ENCODE measurements around the gene VIPR2.
"Not testable (repeated sequence)": the region's sequence is repeated elsewhere in the genome, so short reads cannot be mapped to it uniquely, and the experiment has no call there.

Gene VIPR2

GRCh38 chr7:159108491-159108890 lies 36.2 kb downstream of the VIPR2 start:
- H3K4me1 ChIP-seq (ENCODE audit: control insufficient read depth, insufficient read depth, low read length) = peaks cover 4% of the 10 kb centered on the region
- H3K9me3 ChIP-seq (ENCODE audit: control insufficient read depth, low read length) = no peaks in the 10 kb centered on the region
- H3K9ac ChIP-seq (ENCODE audit: low read length) = no peak overlapping the region
- H3K27me3 ChIP-seq (replicated peaks; ENCODE audit: control insufficient read depth, insufficient read depth, low read length) = peaks cover 13% of the 10 kb centered on the region
- no peak for DNase-seq (ENCODE audit: low read depth)
- H3K4me3 ChIP-seq (ENCODE audit: low read length) = no peak overlapping the region
- no peaks in the 10 kb centered on the region for H3K36me3 ChIP-seq (ENCODE audit: control insufficient read depth, insufficient read depth, low read length, severe bottlenecking)

- Histone ChIP-seq H3K9me3 (ENCODE audit: control insufficient read depth, low read length) (no peaks in the 10 kb centered on the region), H3K36me3 (ENCODE audit: control insufficient read depth, insufficient read depth, low read length, severe bottlenecking) (no peaks in the 10 kb centered on the region), H3K4me3 (ENCODE audit: low read length) (no peak overlapping the region), H3K27me3 (replicated peaks; ENCODE audit: control insufficient read depth, insufficient read depth, low read length) (peaks cover 8% of the 10 kb centered on the region), H3K9ac (ENCODE audit: low read length) (no peak overlapping the region), H3K4me1 (ENCODE audit: control insufficient read depth, insufficient read depth, low read length) (peaks cover 4% of the 10 kb centered on the region)
- no peak for DNase-seq (ENCODE audit: low read depth)
These were observed 37.3 kb downstream of the VIPR2 start for GRCh38 chr7:159107161-159107892.

- Histone ChIP-seq H3K36me3 (ENCODE audit: control insufficient read depth, insufficient read depth, low read length, severe bottlenecking) (no peaks in the 10 kb centered on the region), H3K4me1 (ENCODE audit: control insufficient read depth, insufficient read depth, low read length) (peaks cover 4% of the 10 kb centered on the region), H3K9me3 (ENCODE audit: control insufficient read depth, low read length) (no peaks in the 10 kb centered on the region), H3K27me3 (replicated peaks; ENCODE audit: control insufficient read depth, insufficient read depth, low read length) (peaks cover 3% of the 10 kb centered on the region), H3K4me3 (ENCODE audit: low read length) (no peak overlapping the region), H3K9ac (ENCODE audit: low read length) (no peak overlapping the region)
- no peak for DNase-seq (ENCODE audit: low read depth)
These were observed 38.5 kb downstream of the VIPR2 start for GRCh38 chr7:159105832-159106811.

- H3K36me3 ChIP-seq (ENCODE audit: control insufficient read depth, insufficient read depth, low read length, severe bottlenecking) = no peaks in the 10 kb centered on the region
- no peaks in the 10 kb centered on the region for H3K9me3 ChIP-seq (ENCODE audit: control insufficient read depth, low read length)
- peaks cover 4% of the 10 kb centered on the region for H3K4me1 ChIP-seq (ENCODE audit: control insufficient read depth, insufficient read depth, low read length)
- no peak for DNase-seq (ENCODE audit: low read depth)
- H3K9ac ChIP-seq (ENCODE audit: low read length) = no peak overlapping the region
- H3K27me3 ChIP-seq (replicated peaks; ENCODE audit: control insufficient read depth, insufficient read depth, low read length) = peaks cover 3% of the 10 kb centered on the region
- H3K4me3 ChIP-seq (ENCODE audit: low read length) = no peak overlapping the region
These were observed 39.4 kb downstream of the VIPR2 start for GRCh38 chr7:159105066-159105780.

GRCh38 chr7:159104188-159104920 lies 40.3 kb downstream of the VIPR2 start:
- Histone ChIP-seq H3K36me3 (ENCODE audit: control insufficient read depth, insufficient read depth, low read length, severe bottlenecking) (no peaks in the 10 kb centered on the region), H3K9me3 (ENCODE audit: control insufficient read depth, low read length) (no peaks in the 10 kb centered on the region), H3K27me3 (replicated peaks; ENCODE audit: control insufficient read depth, insufficient read depth, low read length) (peaks cover 3% of the 10 kb centered on the region), H3K9ac (ENCODE audit: low read length) (no peak overlapping the region), H3K4me3 (ENCODE audit: low read length) (no peak overlapping the region), H3K4me1 (ENCODE audit: control insufficient read depth, insufficient read depth, low read length) (peaks cover 6% of the 10 kb centered on the region)
- DNase-seq (ENCODE audit: low read depth) = no peak

- Histone ChIP-seq H3K36me3 (ENCODE audit: control insufficient read depth, insufficient read depth, low read length, severe bottlenecking) (no peaks in the 10 kb centered on the region), H3K9ac (ENCODE audit: low read length) (no peak overlapping the region), H3K9me3 (ENCODE audit: control insufficient read depth, low read length) (no peaks in the 10 kb centered on the region), H3K4me3 (ENCODE audit: low read length) (no peak overlapping the region), H3K4me1 (ENCODE audit: control insufficient read depth, insufficient read depth, low read length) (peaks cover 9% of the 10 kb centered on the region), H3K27me3 (replicated peaks; ENCODE audit: control insufficient read depth, insufficient read depth, low read length) (peaks cover 3% of the 10 kb centered on the region)
- DNase-seq (ENCODE audit: low read depth) = no peak
These were observed 41.1 kb downstream of the VIPR2 start for GRCh38 chr7:159103382-159104187.

- H3K27me3 ChIP-seq (replicated peaks; ENCODE audit: control insufficient read depth, insufficient read depth, low read length) = peaks cover 3% of the 10 kb centered on the region
- H3K9me3 ChIP-seq (ENCODE audit: control insufficient read depth, low read length) = no peaks in the 10 kb centered on the region
- peaks cover 10% of the 10 kb centered on the region for H3K4me1 ChIP-seq (ENCODE audit: control insufficient read depth, insufficient read depth, low read length)
- no peak for DNase-seq (ENCODE audit: low read depth)
- H3K36me3 ChIP-seq (ENCODE audit: control insufficient read depth, insufficient read depth, low read length, severe bottlenecking) = no peaks in the 10 kb centered on the region
- H3K4me3 ChIP-seq (ENCODE audit: low read length) = no peak overlapping the region
- no peak overlapping the region for H3K9ac ChIP-seq (ENCODE audit: low read length)
These were observed 41.8 kb downstream of the VIPR2 start for GRCh38 chr7:159102681-159103381.

GRCh38 chr7:159101661-159102091 lies 43.0 kb downstream of the VIPR2 start:
- H3K4me3 ChIP-seq (ENCODE audit: low read length); H3K27me3 ChIP-seq (replicated peaks; ENCODE audit: control insufficient read depth, insufficient read depth, low read length); H3K9me3 ChIP-seq (ENCODE audit: control insufficient read depth, low read length); H3K36me3 ChIP-seq (ENCODE audit: control insufficient read depth, insufficient read depth, low read length, severe bottlenecking); DNase-seq (ENCODE audit: low read depth); H3K9ac ChIP-seq (ENCODE audit: low read length): not testable (repeated sequence)
- peaks cover 10% of the 10 kb centered on the region for H3K4me1 ChIP-seq (ENCODE audit: control insufficient read depth, insufficient read depth, low read length)

- not testable (repeated sequence) for H3K27me3 ChIP-seq (replicated peaks; ENCODE audit: control insufficient read depth, insufficient read depth, low read length); H3K9me3 ChIP-seq (ENCODE audit: control insufficient read depth, low read length); DNase-seq (ENCODE audit: low read depth); H3K36me3 ChIP-seq (ENCODE audit: control insufficient read depth, insufficient read depth, low read length, severe bottlenecking); H3K4me3 ChIP-seq (ENCODE audit: low read length); H3K9ac ChIP-seq (ENCODE audit: low read length)
- peaks cover 10% of the 10 kb centered on the region for H3K4me1 ChIP-seq (ENCODE audit: control insufficient read depth, insufficient read depth, low read length)
These were observed 43.6 kb downstream of the VIPR2 start for GRCh38 chr7:159101083-159101395.

Measured in adipocyte (in vitro differentiated cells).